Measurements from ENCODE around the gene ARSH.
"Not testable (repeated sequence)": the region's sequence is repeated elsewhere in the genome, so short reads cannot be mapped to it uniquely, and the experiment has no call there.

ARSH gene

GRCh38 chrX:3037218-3037617 is 30.9 kb downstream of the ARSH start:
- DNase-seq (ENCODE audit: low read depth): no peak

GRCh38 chrX:3044196-3044595 is 37.9 kb downstream of the ARSH start:
- no peak for DNase-seq (ENCODE audit: low read depth)

GRCh38 chrX:3044671-3045070 is 38.3 kb downstream of the ARSH start:
- no peak for DNase-seq (ENCODE audit: low read depth)

DNA sequence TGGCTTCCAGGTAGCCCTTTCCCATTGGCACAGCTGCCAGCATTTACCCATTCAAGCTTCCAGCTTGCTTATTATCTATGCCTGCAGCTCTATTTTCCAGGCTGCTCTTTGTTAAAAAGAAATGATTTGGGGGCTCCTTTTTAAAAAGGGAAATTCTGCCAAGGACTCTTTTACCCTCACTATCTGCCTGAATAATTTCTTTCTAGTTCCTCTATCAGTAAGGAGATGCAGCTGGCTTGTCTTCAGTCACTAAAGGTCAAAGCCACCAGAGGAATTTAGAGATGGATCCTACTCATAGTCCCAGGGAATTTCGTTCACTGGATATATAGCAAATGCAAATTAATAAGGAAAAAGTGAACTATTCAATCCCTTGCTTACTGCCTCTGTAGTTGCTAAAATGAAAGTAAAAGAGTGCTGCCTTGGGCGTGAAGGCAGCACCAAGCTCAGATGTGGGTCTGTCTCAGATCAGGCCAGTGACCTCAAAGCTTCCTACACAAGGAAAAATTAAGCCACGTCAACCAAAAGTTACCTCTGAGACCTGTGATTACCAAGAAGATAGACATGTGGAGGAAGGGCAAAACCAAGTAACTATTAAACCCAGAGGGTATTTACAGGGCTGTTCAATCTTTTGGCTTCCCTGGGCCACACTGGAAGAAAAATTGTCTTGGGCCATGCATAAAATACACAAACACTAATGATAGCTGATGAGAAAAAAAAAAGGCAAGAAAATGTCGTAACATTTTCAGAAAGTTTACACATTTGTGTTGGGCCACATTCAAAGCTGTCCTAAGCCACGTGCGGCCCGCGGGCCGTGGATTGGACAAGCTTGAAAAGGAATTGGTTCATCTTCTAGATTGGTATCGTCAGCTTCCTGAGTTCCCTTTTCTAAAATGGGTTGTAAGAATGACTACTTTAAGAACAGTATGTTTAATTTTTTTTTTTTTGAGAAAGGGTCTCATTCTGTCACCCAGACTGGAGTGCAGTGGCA is 40.2 kb downstream of the ARSH start:
- DNase-seq (ENCODE audit: low read depth): no peak

GRCh38 chrX:3050523-3051175 is 44.3 kb downstream of the ARSH start:
- DNase-seq (ENCODE audit: low read depth): not testable (repeated sequence)

DNA sequence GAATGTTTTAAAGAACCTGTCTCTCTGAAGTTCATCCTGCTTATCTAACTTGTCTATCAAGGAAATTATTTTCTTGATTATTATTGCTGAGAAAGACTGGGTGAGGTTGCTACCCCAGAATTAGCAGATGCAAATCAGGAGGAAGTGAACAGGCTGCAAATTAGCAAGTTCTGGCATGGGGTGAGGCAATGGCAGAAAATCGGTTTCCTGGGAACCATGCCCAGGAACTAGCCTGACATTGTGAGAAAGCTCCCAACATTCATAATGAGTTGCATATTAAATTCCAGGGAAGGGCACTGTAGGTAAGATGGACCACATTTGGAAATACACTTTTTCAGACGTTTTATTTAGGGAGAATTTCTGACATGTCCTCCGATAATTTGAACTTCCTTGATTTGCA is 46.5 kb downstream of the ARSH start:
- DNase-seq (ENCODE audit: low read depth): no peak

DNA sequence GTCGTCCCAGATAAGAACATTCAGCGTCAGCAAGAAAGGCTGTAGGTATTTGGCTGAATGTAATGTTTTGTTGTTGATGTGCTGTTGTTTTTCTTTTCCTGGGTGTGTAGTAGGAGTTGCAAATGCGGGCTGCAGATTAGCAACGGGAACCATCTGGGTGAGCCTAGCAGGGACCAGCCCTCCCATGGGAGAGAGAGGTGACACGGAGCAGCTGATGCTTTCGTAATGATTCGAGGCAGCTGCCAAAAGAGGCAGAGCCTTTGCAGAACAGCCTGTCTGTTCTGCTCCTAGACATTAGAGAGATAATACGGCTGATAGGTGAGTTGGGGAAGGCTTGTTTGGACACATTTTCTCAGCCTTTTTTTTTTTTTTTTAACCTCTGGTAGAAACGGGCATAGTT is 60.2 kb downstream of the ARSH start:
- DNase-seq (ENCODE audit: low read depth): no peak

GRCh38 chrX:3075959-3076358 is 69.6 kb downstream of the ARSH start:
- DNase-seq (ENCODE audit: low read depth): no peak

- DNase-seq (ENCODE audit: low read depth): no peak
Measured at GRCh38 chrX:3076416-3076991, 70.2 kb downstream of the ARSH start.
